NCI-H510A (cell line): Measurements from ENCODE around the gene DYRK1A.

Experiments
- DNase-seq: peaks from one replicate; lab custom pipeline; 2025; lab: John Stamatoyannopoulos, UW

The DYRK1A gene

DNA sequence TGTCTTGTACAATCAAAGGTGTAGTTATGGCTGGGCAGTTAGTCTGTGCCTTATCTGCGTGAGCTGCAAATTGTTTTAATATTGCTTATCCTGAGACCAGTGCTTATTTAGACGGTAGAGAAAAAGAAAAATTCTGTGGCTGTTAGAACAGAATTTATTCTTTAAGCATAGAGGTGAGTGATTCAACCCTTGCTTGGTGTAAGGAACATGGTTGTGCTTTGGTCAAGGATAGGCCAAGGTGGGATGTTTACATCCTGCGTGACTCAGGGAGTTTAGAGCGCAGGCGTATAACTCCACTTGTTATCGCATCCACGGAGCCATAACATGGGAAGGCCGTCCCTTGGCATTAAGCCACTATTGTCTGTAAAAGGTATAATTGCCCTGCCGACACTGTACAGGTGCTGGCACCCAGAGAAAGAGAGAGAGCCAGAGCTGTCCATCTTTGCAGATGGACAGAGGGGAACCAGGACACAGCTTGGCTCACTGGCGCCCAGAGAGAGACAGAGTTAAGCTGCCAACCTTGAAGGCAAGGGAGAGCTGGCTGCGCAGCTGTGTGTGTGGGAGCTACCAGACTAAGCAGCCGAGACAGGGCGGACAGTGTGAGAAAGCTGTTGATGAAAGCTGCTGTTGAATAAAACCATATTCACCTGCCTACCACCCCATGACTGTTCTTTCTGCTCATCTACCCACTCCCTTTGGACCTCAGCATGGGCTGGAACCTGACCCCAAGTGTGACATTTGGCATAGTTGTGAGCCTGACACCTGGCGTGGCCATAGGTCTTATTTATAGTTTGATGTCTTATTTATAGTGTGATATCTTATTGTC, 200.4 kb downstream of the DYRK1A start:
- DNase-seq: no peak

DNA sequence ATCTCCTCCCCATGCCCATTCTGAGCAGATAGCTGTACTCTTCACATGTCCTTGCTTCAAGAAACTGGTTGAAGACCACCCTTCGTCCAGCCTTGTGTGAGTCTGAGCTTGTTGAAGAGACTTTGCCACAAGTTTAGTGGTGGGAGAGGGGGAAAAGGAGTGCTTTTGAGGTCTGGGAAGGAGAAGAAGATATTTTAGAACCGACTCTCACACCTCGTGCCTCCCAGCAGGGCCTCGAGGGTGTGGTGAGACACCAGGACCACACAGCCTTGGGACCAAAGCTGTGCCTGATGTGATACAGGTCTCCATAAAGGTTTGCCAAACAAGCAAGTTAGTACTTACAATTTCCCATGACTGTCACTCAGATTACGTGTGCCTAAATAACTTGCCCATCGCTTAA, 201.8 kb downstream of the DYRK1A start:
- no peak for DNase-seq

GRCh38 chr21:37568916-37569315, 202.3 kb downstream of the DYRK1A start:
- no peak for DNase-seq

- DNase-seq: no peak
Measured at GRCh38 chr21:37571442-37571841, 204.9 kb downstream of the DYRK1A start.

DNA sequence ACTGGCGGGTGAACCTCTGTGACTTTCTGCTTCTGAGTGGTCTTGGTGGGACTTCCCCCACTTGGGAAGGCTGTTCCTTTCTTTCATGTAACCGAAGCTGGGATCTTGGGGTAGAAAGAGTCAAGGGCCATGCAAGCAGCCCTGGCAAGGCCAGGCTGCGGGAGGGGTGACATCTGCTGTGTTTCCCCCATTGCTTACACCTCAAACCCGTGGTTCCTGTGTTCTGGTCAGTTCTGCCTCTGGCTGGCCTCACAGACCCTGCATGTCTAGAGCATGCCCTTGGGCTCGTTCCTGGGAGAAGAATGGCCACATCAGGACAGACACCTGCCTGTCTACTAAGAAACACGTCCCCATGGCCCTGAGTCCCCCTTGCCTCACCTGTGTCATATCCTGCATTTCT, 207.7 kb downstream of the DYRK1A start:
- no peak for DNase-seq

- no peak for DNase-seq
Measured at GRCh38 chr21:37574751-37575150, 208.2 kb downstream of the DYRK1A start.

DNA sequence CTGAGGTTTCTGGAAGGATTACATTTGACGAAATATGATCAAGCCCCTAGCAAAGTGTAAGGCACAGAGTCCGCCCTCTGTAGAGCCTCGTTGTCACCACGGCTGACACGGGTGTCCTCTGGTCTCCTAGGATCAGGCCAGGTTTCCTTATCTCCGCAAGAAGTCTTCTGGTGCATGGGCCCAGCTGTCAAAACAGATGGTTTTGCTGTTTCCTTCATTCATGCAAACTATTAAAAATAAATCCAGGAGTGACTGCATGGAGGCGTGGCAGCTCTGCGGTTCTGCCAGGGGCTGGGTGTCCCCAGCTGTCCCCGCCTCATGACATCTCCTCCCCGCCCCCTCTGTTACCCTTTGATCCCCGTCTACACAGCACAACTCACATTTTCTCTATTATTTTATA, 209.0 kb downstream of the DYRK1A start:
- DNase-seq: no peak
